ENCODE measurements around the gene NDST3. TPM values are rescaled to one million over a fixed set of nuclear protein-coding genes. Genes with fewer than 3 reads are reported as not detected.
"Not testable (repeated sequence)": the region's sequence is repeated elsewhere in the genome, so short reads cannot be mapped to it uniquely, and the experiment has no call there.

NDST3 gene
- total and polyA plus RNA-seq, 5 donors from 2014 or later = not detected

- H3K36me3 ChIP-seq (ENCODE audit: control insufficient read depth, insufficient read depth, low read length) = peaks cover 13% of the 10 kb centered on the region
- Mint-ChIP-seq H3K36me3 (peaks cover 15% of the 10 kb centered on the region), H3K4me1 (peaks cover 15 to 22% (median 21%) of the 10 kb centered on the region in 4 donors), H3K27me3 (no peaks in the 10 kb centered on the region), H3K4me3 (no peak overlapping the region), H3K27ac (no peak overlapping the region), H3K9me3 (peaks cover 0 to 1% (median 0%) of the 10 kb centered on the region in 7 donors)
- H3K27me3 ChIP-seq (ENCODE audit: control insufficient read depth, insufficient read depth, low read length) = no peaks in the 10 kb centered on the region
- H3K4me3 ChIP-seq (ENCODE audit: low read depth, low read length) = no peak overlapping the region
- no peaks in the 10 kb centered on the region for H3K9me3 ChIP-seq (ENCODE audit: control insufficient read depth in 2 of 2, low read length in 2 of 2)
- H3K27ac ChIP-seq (ENCODE audit: insufficient read depth, low read length, poor library complexity, severe bottlenecking) = no peak overlapping the region
- DNase-seq = no peak
- peaks cover 4% of the 10 kb centered on the region for H3K4me1 ChIP-seq (ENCODE audit: control insufficient read depth, insufficient read depth, low read length, poor library complexity, severe bottlenecking)
- no peak for ATAC-seq (ENCODE audit: low read depth in 2 of 2)
Observed at GRCh38 chr4:118285931-118286330, 251.6 kb downstream of the NDST3 start.

- H3K4me1 ChIP-seq (ENCODE audit: control insufficient read depth, insufficient read depth, low read length, poor library complexity, severe bottlenecking) = no peaks in the 10 kb centered on the region
- H3K4me3 ChIP-seq (ENCODE audit: low read depth, low read length) = no peak overlapping the region
- no peaks in the 10 kb centered on the region for H3K9me3 ChIP-seq (ENCODE audit: control insufficient read depth in 2 of 2, low read length in 2 of 2)
- Mint-ChIP-seq H3K27ac (no peak overlapping the region), H3K36me3 (peaks cover 12% of the 10 kb centered on the region), H3K9me3 (peaks cover 0 to 1% (median 0%) of the 10 kb centered on the region in 7 donors), H3K4me3 (no peak overlapping the region), H3K27me3 (no peaks in the 10 kb centered on the region), H3K4me1 (peaks cover 11 to 18% (median 14%) of the 10 kb centered on the region in 4 donors)
- no peak for DNase-seq
- H3K27me3 ChIP-seq (ENCODE audit: control insufficient read depth, insufficient read depth, low read length) = no peaks in the 10 kb centered on the region
- ATAC-seq (ENCODE audit: low read depth in 2 of 2) = no peak
- H3K36me3 ChIP-seq (ENCODE audit: control insufficient read depth, insufficient read depth, low read length) = peaks cover 13% of the 10 kb centered on the region
- no peak overlapping the region for H3K27ac ChIP-seq (ENCODE audit: insufficient read depth, low read length, poor library complexity, severe bottlenecking)
Observed at GRCh38 chr4:118286685-118287084, 252.4 kb downstream of the NDST3 start.

GRCh38 chr4:118287711-118288451 lies 253.6 kb downstream of the NDST3 start:
- H3K27ac ChIP-seq (ENCODE audit: insufficient read depth, low read length, poor library complexity, severe bottlenecking) = no peak overlapping the region
- no peaks in the 10 kb centered on the region for H3K27me3 ChIP-seq (ENCODE audit: control insufficient read depth, insufficient read depth, low read length)
- no peak overlapping the region for H3K27ac Mint-ChIP-seq
- no peaks in the 10 kb centered on the region for H3K9me3 ChIP-seq (ENCODE audit: control insufficient read depth in 2 of 2, low read length in 2 of 2)
- no peak overlapping the region for H3K4me3 ChIP-seq (ENCODE audit: low read depth, low read length)
- peaks cover 0 to 1% (median 0%) of the 10 kb centered on the region in 7 donors for H3K9me3 Mint-ChIP-seq
- peaks cover 3 to 10% (median 9%) of the 10 kb centered on the region in 4 donors for H3K4me1 Mint-ChIP-seq
- no peaks in the 10 kb centered on the region for H3K4me1 ChIP-seq (ENCODE audit: control insufficient read depth, insufficient read depth, low read length, poor library complexity, severe bottlenecking)
- peaks cover 1% of the 10 kb centered on the region for H3K36me3 ChIP-seq (ENCODE audit: control insufficient read depth, insufficient read depth, low read length)
- peaks cover 6% of the 10 kb centered on the region for H3K36me3 Mint-ChIP-seq
- H3K4me3 Mint-ChIP-seq = no peak overlapping the region
- no peaks in the 10 kb centered on the region for H3K27me3 Mint-ChIP-seq
- ATAC-seq (ENCODE audit: low read depth in 2 of 2) (no peak), DNase-seq (no peak)

- Histone ChIP-seq H3K36me3 (ENCODE audit: control insufficient read depth, insufficient read depth, low read length) (no peaks in the 10 kb centered on the region), H3K9me3 (ENCODE audit: control insufficient read depth in 2 of 2, low read length in 2 of 2) (no peaks in the 10 kb centered on the region), H3K4me3 (ENCODE audit: low read depth, low read length) (no peak overlapping the region), H3K27me3 (ENCODE audit: control insufficient read depth, insufficient read depth, low read length) (no peaks in the 10 kb centered on the region), H3K4me1 (ENCODE audit: control insufficient read depth, insufficient read depth, low read length, poor library complexity, severe bottlenecking) (no peaks in the 10 kb centered on the region), H3K27ac (ENCODE audit: insufficient read depth, low read length, poor library complexity, severe bottlenecking) (no peak overlapping the region)
- peaks cover 5% of the 10 kb centered on the region for H3K36me3 Mint-ChIP-seq
- H3K27me3 Mint-ChIP-seq = peaks cover under 1% of the 10 kb centered on the region
- ATAC-seq (ENCODE audit: low read depth in 2 of 2) (no peak), DNase-seq (no peak)
- no peak overlapping the region for H3K4me3 Mint-ChIP-seq
- H3K9me3 Mint-ChIP-seq = no peaks in the 10 kb centered on the region
- no peaks in the 10 kb centered on the region for H3K4me1 Mint-ChIP-seq
- H3K27ac Mint-ChIP-seq = no peak overlapping the region
Observed at GRCh38 chr4:118289794-118290193, 255.5 kb downstream of the NDST3 start.

- H3K4me1 Mint-ChIP-seq = no peaks in the 10 kb centered on the region
- peaks cover 5% of the 10 kb centered on the region for H3K36me3 Mint-ChIP-seq
- H3K9me3 Mint-ChIP-seq = no peaks in the 10 kb centered on the region
- H3K36me3 ChIP-seq (ENCODE audit: control insufficient read depth, insufficient read depth, low read length) = no peaks in the 10 kb centered on the region
- H3K27ac ChIP-seq (ENCODE audit: insufficient read depth, low read length, poor library complexity, severe bottlenecking) = no peak overlapping the region
- no peaks in the 10 kb centered on the region for H3K9me3 ChIP-seq (ENCODE audit: control insufficient read depth in 2 of 2, low read length in 2 of 2)
- no peak overlapping the region for H3K27ac Mint-ChIP-seq
- no peak overlapping the region for H3K4me3 ChIP-seq (ENCODE audit: low read depth, low read length)
- DNase-seq = no peak
- no peaks in the 10 kb centered on the region for H3K4me1 ChIP-seq (ENCODE audit: control insufficient read depth, insufficient read depth, low read length, poor library complexity, severe bottlenecking)
- no peaks in the 10 kb centered on the region for H3K27me3 ChIP-seq (ENCODE audit: control insufficient read depth, insufficient read depth, low read length)
- ATAC-seq (ENCODE audit: low read depth in 2 of 2) = no peak
- H3K27me3 Mint-ChIP-seq = peaks cover 5% of the 10 kb centered on the region
- no peak overlapping the region for H3K4me3 Mint-ChIP-seq
Observed at GRCh38 chr4:118290951-118291350, 256.7 kb downstream of the NDST3 start.

GRCh38 chr4:118296729-118297128 lies 262.4 kb downstream of the NDST3 start:
- H3K9me3 ChIP-seq (ENCODE audit: control insufficient read depth in 2 of 2, low read length in 2 of 2) = no peaks in the 10 kb centered on the region
- no peak overlapping the region for H3K27ac ChIP-seq (ENCODE audit: insufficient read depth, low read length, poor library complexity, severe bottlenecking)
- ATAC-seq (ENCODE audit: low read depth in 2 of 2) (no peak), DNase-seq (no peak)
- no peak overlapping the region for H3K4me3 ChIP-seq (ENCODE audit: low read depth, low read length)
- no peaks in the 10 kb centered on the region for H3K27me3 ChIP-seq (ENCODE audit: control insufficient read depth, insufficient read depth, low read length)
- Mint-ChIP-seq H3K4me3 (no peak overlapping the region), H3K9me3 (no peaks in the 10 kb centered on the region), H3K36me3 (no peaks in the 10 kb centered on the region), H3K27me3 (peaks cover 5% of the 10 kb centered on the region), H3K4me1 (no peaks in the 10 kb centered on the region), H3K27ac (no peak overlapping the region)
- no peaks in the 10 kb centered on the region for H3K36me3 ChIP-seq (ENCODE audit: control insufficient read depth, insufficient read depth, low read length)
- H3K4me1 ChIP-seq (ENCODE audit: control insufficient read depth, insufficient read depth, low read length, poor library complexity, severe bottlenecking) = no peaks in the 10 kb centered on the region

GRCh38 chr4:118299619-118300018 lies 265.3 kb downstream of the NDST3 start:
- H3K27me3 ChIP-seq (ENCODE audit: control insufficient read depth, insufficient read depth, low read length); H3K9me3 ChIP-seq (ENCODE audit: control insufficient read depth in 2 of 2, low read length in 2 of 2); H3K36me3 ChIP-seq (ENCODE audit: control insufficient read depth, insufficient read depth, low read length); H3K4me3 ChIP-seq (ENCODE audit: low read depth, low read length); H3K36me3 Mint-ChIP-seq; ATAC-seq (ENCODE audit: low read depth in 2 of 2); H3K4me1 Mint-ChIP-seq; H3K4me3 Mint-ChIP-seq; H3K27ac Mint-ChIP-seq; H3K27ac ChIP-seq (ENCODE audit: insufficient read depth, low read length, poor library complexity, severe bottlenecking); H3K9me3 Mint-ChIP-seq; H3K4me1 ChIP-seq (ENCODE audit: control insufficient read depth, insufficient read depth, low read length, poor library complexity, severe bottlenecking); DNase-seq: not testable (repeated sequence)
- peaks cover 10% of the 10 kb centered on the region for H3K27me3 Mint-ChIP-seq

GRCh38 chr4:118307643-118308042 lies 273.4 kb downstream of the NDST3 start:
- Mint-ChIP-seq H3K4me3 (no peak overlapping the region), H3K4me1 (no peaks in the 10 kb centered on the region), H3K36me3 (no peaks in the 10 kb centered on the region), H3K9me3 (no peaks in the 10 kb centered on the region), H3K27ac (no peak overlapping the region), H3K27me3 (peaks cover 7% of the 10 kb centered on the region)
- H3K4me1 ChIP-seq (ENCODE audit: control insufficient read depth, insufficient read depth, low read length, poor library complexity, severe bottlenecking) = no peaks in the 10 kb centered on the region
- H3K9me3 ChIP-seq (ENCODE audit: control insufficient read depth in 2 of 2, low read length in 2 of 2) = no peaks in the 10 kb centered on the region
- no peak overlapping the region for H3K4me3 ChIP-seq (ENCODE audit: low read depth, low read length)
- DNase-seq (no peak), ATAC-seq (ENCODE audit: low read depth in 2 of 2) (no peak)
- H3K27ac ChIP-seq (ENCODE audit: insufficient read depth, low read length, poor library complexity, severe bottlenecking) = no peak overlapping the region
- peaks cover 12% of the 10 kb centered on the region for H3K27me3 ChIP-seq (ENCODE audit: control insufficient read depth, insufficient read depth, low read length)
- no peaks in the 10 kb centered on the region for H3K36me3 ChIP-seq (ENCODE audit: control insufficient read depth, insufficient read depth, low read length)

Data from CD4-positive, CD25-positive, alpha-beta regulatory T cell (primary cell).